GM19351 (cell line): ENCODE data around the gene HAVCR1.
A peak's percentile ranks its signal among the peaks of the same experiment; 100 is the strongest.
"Not testable (repeated sequence)": the region's sequence is repeated elsewhere in the genome, so short reads cannot be mapped to it uniquely, and the experiment has no call there.

Experiments used
- ATAC-seq: cut with Tn5 transposase; IDR thresholded peaks from one replicate; pipeline ENCODE4 v1.9.1; 2021; ENCODE audit warnings: mild to moderate bottlenecking, moderate library complexity; ENCODE audit not compliant: unreplicated experiment

Gene HAVCR1

DNA sequence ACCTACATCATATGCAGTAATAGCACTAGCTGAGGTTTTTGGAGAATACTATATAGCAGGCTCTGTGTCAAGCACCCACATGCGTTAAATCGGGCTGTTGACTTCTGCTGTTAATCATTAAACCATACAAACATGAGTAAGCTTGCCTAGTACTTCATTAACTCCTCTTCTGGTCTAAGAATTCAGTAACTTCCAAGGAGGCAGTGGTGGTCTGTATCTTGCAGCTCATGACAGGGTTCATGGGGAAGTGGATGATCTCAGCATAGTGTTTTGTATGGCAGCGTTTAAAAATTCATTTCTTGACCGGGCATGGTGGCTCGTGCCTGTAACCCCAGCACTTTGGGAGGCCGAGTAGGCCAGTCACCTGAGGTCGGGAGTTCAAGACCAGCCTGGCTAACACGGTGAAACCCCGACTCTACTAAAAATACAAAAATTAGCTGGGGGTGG, at the start of gene HAVCR1:
TSS of gene HAVCR1 (minus strand) at position 24 of the 447 bp plus-strand sequence. CDS start 1,173 bp downstream, outside the sequence.
- ATAC-seq = no peak

DNA sequence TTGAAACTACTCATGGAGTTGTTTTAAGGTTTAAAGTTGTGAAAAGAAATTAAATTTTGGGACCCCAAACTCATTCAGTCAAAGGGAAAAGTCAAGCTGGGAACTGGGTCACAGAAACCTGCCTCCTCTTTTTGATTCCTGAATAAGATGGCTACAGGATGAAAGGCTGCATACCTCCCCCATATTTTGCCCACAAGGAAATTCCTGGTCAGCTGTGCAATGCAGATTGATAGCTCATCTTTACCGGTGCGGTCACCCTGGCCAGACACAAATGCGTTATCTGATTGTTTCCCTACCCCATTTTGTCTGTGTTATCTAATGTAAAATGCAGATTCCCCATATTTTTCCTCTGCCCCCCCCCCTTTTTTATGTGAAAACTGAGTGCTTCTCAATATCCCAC, 48.6 kb upstream of the HAVCR1 start:
- no peak for ATAC-seq

DNA sequence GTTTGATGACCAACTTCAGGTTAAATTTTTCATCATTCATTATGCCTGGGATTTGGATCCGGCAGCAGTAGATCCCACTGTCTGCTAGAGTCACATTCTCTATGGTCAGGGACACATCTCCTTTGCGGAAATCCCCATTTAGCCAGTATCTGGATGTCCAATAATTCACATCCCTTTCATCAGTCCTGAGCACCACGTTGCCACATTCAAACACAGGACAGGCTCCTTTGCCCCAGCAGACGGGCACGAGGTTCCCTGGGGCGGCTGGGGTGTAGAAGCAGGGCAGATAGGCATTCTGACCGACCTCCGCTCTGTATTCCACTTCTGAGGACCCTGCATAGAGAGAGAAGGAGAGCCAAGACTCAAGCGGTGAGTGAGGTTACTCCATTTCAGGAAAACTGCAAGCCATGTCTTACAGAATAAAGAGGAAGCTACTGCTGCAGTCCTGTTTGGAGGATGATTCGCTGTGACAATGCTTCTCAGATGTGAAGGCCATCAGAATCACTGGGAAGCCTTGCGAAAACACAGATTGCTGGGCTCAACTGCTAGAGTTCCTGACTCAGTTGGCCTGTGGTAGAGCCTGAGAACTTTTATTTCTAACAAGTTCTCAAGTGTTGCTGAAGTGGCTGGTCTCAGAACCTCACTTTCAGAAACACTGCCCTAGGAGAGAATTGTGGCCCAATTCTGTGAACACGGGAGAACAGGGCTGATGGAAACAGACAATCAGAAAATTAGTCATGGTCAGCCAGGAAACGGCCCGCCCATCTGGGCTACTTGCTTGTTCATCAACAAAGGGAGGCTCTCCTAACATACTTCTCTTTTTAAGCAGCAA, 47.9 kb upstream of the HAVCR1 start:
- ATAC-seq = no peak

GRCh38 chr5:157100140-157100679, 41.3 kb upstream of the HAVCR1 start:
- no peak for ATAC-seq

GRCh38 chr5:157088342-157088990, 29.6 kb upstream of the HAVCR1 start:
- ATAC-seq = peak; percentile 76

DNA sequence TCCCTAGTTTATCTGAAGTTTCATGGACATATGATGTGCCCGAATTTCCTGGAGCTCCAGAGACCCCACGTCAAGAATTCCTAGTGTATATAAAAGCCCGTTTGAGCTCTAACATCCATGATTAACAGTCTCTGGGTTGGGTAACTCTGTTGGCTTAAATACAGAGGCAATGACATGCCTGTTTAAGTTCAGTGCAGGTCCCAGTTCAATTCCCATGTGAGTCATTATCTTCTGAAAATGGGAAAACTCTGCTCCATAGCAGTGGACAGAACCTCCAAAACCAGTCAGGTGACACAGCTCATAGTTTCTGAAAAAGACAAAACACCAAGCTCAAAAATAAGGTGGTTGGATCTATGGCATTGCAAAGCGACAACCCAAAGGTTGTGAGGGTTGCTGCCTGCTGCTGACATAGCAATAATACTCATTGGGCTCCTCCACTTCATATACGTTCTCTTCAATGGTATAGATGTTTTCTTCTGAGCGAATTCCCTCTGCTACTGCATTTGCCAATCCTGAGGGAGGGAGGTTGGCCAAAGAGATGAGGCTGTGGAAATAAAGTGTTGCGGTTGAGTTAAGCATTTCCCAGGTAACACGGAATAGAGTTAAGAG, 27.9 kb upstream of the HAVCR1 start:
- ATAC-seq = no peak

DNA sequence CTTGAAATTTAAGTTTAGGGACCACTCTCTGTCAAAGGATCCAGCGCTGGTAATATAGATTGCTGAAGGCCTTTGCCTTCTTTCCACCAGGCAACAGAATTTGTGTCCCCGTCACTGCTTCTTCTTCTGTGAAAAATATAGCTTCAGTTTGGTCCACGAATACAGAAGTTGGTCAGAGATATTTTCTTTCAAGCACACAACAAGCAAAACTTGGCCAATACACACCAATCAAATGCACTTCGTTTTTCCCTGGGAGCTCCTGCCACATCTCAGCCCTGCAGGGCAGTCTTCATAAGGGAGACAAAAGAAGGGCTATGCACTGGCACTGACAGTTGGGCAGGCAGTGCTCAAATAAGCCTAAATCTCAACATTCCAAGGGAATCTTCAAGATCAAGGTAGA, 27.0 kb upstream of the HAVCR1 start:
- no peak for ATAC-seq

DNA sequence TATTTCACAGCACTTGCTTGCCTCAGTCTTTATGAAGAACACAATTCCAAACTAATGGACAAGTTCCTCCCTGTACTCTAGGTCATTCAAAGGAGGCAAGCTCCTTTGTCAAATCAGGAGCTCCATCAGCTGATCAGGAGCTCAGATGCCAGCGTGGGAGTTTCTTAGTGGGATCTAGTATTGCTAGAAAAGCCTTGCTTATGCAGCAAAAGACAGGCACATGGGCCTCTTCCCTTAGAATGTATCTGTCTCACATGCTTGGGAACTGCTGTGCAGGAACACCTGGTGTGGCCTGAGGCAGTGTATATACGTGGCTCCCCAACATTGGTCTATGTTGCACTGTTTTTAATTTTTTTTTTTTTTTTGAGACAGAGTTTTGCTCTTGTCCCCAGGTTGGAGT, 21.4 kb upstream of the HAVCR1 start:
- ATAC-seq = no peak

- peak; percentile 37 for ATAC-seq
Measured at GRCh38 chr5:157076558-157076957, 17.6 kb upstream of the HAVCR1 start.

DNA sequence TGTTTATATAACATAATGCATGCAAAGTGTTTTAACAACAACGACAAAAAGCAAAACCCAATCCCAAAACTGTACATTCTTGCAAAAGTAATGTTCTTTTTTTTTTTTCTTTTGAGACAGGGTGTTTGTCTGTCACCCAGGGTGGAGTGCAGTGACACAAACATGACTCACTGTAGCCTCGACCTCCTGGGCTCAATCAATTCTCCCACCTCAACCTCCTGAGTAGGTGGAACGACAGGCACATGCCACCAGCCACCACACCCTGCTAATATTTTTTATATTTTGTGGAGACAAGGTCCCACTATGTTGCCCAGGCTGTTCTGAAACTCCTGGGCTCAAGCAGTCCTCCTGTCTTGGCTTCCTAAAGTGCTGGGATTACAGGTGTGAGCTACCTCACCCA, 13.6 kb upstream of the HAVCR1 start:
- ATAC-seq = no peak

- ATAC-seq = no peak
Measured at GRCh38 chr5:157069949-157070348, 11.0 kb upstream of the HAVCR1 start.

DNA sequence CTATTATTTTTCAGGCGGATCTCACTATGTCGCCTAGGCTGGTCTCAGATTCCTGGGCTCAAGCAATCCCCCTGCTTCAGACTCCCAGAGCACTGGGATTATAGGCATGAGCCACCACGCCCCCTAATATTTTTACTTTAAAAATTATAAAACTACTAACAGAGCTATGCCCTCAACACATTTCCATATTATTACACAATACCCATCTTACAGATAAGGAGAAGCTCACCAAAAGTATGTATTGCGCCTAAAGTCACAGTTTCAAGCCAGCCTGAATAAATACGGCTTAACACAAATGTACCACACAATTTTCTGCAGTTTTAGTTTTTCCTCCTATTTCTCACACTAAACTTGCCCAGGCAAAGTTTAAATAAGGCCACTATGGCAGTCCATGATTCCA, 9.9 kb upstream of the HAVCR1 start:
- no peak for ATAC-seq

- no peak for ATAC-seq
Measured at GRCh38 chr5:157068339-157068738, 9.4 kb upstream of the HAVCR1 start.

GRCh38 chr5:157067005-157067404, 8.1 kb upstream of the HAVCR1 start:
- ATAC-seq = no peak

DNA sequence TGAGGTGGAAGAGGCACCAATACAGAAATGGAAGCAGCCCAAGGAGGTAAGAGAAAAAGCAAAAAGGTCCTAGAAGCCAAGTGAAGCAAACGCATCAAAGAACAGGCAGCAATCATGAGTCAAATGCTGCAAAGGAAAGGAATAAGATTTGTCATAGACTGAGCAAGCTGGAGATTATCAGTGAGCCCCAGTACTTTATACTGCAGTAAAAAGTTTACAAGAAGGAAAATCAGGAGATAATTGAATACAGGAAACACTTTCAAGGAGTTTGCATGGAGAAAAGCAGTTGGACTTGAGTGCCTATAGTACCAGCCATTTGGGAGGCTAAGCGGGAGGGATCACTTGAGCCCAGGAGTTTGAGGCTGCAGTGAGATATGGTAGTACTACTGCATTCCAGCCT, 7.2 kb upstream of the HAVCR1 start:
- ATAC-seq = no peak

- no peak for ATAC-seq
Measured at GRCh38 chr5:157063776-157064430, 5.0 kb upstream of the HAVCR1 start.

DNA sequence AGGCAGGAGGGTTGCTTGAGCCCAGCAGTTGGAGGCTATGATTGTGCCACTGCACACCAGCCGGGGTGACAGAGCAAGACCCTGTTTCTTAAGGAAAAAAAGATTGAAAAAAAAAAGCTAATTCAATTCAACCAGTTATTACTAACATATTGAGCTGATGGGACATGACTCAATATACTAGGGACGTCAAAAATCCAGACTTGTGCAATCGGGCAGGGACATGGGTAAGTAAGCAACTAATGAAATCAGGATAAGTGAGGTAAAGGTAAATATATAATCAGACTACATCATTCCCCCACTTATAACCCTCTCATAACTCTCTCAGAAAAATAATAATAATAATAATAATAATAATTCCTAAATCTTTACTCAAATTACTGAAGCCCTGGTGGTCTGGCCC, 975 bp upstream of the HAVCR1 start:
- no peak for ATAC-seq

GRCh38 chr5:157057459-157058370, 1.2 kb downstream of the HAVCR1 start:
- ATAC-seq = no peak

DNA sequence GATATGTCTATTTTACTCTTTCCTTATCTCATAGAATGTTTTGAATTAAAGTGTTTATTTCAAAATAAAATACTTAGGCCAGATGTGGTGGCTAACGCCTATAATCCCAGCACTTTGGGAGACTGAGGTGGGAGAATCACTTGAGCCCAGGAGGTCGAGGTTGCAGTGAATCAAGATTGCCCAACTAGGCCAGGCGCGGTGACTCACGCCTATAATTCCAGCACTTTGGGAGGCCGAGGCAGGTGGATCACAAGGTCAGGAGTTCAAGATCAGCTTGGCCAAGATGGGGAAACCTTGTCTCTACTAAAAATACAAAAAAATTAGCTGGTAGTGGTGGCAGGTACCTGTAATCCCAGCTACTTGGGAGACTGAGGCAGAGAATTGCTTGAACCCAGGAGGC, 2.1 kb downstream of the HAVCR1 start:
- ATAC-seq = not testable (repeated sequence)

- ATAC-seq = no peak
Measured at GRCh38 chr5:157051604-157052245, 7.2 kb downstream of the HAVCR1 start.
